GM21825 (cell line): ENCODE results near the gene PPFIA3.
"Not testable (repeated sequence)": the region's sequence is repeated elsewhere in the genome, so short reads cannot be mapped to it uniquely, and the experiment has no call there.

Experiments
- ATAC-seq: cut with Tn5 transposase; IDR thresholded peaks from one replicate; pipeline ENCODE4 v1.9.1; 2021; ENCODE audit warnings: mild to moderate bottlenecking, moderate library complexity; ENCODE audit not compliant: unreplicated experiment

The PPFIA3 gene

DNA sequence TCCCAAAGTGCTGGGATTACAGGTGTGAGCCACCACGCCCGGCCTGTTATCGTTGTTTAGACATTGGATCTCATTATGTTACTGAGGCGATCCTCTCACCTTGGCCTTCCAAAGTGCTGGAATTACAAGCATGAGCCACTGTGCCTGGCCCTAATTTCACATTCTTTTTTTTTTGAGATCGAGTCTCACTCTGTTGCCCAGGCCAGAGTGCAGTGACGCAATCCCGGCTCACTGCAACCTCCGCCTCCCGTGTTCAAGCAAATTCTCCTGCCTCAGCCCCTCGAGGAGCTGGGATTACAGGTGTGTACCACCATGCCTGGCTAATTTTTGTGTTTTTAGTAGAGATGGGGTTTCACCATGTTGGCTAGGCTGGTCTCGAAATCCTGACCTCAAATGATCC, 3.9 kb downstream of the PPFIA3 start:
- ATAC-seq: not testable (repeated sequence)

DNA sequence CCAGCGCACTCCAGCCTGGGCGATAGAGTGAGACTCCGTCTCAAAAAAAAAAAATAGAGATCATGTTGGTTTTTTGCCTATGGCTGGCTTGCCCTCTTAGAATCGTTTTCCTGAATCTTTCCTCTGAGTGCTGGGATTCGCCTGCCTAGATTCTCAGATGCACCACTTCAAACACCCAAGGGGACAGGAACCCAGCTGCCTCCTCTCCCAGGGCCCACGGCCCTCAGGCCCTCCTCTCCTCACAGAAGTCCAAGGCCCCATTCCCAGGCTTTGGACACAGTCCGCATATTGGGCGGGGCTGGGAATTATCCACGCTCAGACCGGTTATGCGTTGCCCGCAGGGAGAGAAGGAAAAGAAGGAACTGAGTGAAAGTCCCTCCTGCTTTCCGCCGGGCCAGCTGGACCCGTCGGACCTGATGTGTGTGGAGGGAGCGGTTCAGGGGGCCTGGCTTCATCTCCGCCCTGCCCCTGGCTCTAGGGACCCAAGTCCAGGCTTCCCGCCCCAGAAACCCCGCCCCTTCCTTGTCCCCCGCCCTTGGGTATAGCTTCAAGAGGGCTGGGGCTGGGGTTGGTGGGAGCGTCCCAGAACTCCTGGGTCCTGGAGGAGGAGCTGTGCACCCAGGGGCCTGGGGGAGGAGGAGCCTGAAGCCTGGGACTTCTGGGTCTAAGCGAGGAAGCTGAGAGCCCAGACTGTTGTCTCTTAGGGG, 5.8 kb downstream of the PPFIA3 start:
- no peak for ATAC-seq

- no peak for ATAC-seq
Observed at GRCh38 chr19:49126575-49126974, 7.2 kb downstream of the PPFIA3 start.

DNA sequence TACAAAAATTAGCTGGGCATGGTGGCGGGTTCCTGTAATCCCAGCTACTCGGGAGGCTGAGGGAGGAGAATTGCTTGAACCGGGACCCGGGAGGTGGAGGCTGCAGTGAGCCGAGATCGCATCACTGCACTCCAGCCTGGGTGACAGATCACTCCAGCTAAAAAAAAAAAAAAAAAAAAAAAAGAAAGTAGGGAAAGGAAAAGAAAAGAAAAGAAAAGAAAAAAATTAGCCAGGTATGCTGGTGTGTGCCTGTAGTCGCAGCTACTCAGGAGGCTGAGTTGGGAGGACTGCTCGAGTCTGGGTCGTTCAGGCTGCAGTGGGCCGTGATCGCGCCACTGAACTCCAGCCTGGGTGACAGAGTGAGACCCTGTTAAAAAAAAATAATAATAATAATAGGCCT, 7.9 kb downstream of the PPFIA3 start:
- ATAC-seq: not testable (repeated sequence)

DNA sequence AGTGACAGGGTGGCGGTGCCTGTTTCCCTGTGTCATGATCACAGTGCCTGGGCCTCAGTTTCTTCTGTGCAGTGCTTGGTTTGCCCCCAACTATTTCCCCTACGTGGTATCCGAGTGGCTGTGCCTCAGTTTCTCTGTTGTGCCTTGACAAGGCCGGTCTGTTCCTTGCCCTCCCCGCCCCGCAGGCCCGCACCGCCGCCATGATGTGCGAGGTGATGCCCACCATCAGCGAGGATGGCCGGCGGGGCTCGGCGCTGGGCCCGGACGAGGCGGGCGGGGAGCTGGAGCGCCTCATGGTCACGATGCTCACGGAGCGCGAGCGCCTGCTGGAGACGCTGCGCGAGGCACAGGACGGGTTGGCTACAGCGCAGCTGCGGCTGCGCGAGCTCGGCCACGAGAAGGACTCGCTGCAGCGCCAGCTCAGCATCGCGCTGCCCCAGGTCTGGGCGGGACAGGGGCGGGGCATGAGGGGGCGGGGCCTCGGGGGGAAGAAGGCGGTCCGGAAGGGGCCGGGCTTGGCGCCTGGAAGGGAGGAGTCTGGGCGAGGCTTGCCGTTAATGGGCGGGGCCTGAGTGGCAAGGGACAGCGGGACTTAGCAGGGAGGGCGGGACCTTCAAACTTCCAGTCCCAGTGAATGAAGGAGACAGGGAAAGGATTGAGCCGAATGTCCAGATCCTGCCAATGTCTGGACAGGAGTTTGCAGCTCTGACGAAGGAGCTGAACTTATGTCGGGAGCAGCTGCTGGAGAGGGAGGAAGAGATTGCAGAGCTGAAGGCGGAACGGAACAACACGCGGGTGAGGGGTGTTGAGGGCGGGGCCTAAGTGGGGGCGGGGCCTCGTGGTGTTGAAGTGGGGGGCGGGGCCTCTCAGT, 8.6 kb downstream of the PPFIA3 start:
- ATAC-seq: peak; percentile 87

- no peak for ATAC-seq
Observed at GRCh38 chr19:49128545-49129237, 9.3 kb downstream of the PPFIA3 start.

DNA sequence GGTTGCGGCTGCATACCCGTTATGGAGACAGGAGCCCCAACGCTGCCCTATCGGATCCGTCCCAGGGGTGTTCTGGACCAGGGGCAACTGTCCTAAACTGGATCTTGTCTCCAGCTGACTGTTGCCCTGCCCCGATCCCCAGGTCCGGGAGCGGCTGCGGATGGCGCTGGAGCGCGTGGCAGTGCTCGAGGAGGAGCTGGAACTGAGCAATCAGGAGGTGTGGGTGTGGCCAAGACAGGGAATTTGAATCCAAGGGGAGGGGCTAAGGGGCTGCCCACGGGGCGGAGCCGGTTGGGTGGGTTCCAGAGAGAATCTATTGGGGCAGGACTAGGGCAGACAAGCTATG, 9.9 kb downstream of the PPFIA3 start:
- no peak for ATAC-seq

- ATAC-seq: no peak
Observed at GRCh38 chr19:49130325-49130724, 11.0 kb downstream of the PPFIA3 start.

DNA sequence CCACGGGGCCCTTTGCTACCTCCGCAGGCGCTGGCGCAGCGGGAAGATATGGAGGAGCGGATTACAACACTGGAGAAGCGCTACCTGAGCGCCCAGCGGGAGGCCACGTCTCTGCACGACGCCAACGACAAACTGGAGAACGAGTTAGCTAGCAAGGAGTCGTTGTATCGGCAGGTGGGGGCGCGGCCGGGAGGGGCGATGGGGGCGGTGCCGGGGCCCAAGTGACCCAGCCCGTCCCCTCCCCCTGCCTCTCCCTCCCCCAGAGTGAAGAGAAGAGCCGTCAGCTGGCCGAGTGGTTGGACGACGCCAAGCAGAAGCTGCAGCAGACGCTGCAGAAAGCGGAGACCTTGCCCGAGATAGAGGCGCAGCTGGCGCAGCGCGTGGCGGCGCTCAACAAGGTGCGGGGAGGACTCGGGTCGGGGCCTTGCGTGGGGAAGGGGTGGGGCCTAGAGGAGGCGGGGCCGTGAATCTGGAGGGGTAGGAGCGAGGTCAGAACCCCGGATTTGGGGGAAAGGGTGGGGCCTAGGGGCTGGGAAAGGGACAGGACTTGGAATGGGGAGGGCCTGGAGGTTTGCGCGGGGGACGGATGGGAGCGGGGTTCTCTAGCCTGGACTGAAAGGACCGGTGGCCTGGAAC, 13.7 kb downstream of the PPFIA3 start:
- ATAC-seq: no peak

DNA sequence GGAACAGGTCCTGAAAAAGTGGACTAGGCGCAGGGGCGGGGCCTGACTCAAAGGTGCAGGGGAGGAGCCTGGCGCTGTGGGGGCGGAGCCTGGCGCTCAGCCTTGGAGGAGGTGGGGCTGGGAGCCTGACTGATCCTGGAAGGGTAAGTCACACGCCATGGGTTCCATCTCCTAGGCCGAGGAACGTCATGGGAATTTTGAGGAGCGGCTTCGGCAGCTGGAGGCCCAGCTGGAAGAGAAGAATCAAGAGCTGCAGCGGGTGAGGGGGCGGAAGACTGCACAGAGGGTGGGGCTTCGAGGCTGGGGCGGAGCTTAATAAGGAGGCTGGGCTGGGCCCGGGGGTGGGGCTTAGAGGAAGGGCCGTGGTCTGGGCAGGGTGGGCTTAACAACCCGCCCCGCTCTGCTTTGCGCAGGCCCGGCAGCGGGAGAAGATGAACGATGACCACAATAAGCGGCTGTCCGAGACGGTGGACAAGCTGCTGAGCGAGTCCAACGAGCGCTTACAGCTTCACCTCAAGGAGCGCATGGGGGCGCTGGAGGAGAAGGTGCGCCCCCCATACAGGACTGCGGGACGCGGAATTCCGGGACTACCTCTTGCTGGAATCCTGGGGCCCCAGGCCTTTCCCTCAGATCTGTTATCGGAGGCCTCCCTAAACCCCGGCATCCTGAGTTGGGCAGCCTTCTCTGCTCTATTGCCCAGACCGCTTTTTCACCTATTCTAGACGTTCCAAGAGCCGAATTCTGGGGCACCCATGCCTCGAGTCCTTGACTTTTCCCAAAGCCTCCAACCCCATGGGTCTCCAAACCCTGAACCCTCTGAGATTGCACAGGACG, 14.5 kb downstream of the PPFIA3 start:
- no peak for ATAC-seq

DNA sequence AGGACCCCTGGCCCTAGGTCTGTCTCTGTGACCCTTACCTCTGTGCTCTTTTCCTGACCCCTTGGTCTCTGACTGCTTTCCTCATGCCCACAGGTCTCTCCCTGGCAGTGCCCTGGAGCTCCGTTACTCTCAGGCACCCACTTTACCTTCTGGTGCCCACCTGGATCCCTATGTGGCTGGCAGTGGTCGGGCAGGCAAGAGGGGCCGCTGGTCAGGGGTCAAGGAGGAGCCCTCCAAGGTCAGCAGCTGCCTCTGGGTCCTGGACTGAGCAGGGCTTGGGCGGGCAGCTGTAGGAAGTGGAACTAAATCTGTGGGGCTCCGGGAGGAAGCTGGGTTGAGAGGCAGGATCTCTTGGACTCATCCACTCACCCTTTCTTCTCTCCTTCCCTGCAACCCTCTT, 16.3 kb downstream of the PPFIA3 start:
- ATAC-seq: no peak

GRCh38 chr19:49136771-49137171, 17.4 kb downstream of the PPFIA3 start:
- ATAC-seq: no peak

DNA sequence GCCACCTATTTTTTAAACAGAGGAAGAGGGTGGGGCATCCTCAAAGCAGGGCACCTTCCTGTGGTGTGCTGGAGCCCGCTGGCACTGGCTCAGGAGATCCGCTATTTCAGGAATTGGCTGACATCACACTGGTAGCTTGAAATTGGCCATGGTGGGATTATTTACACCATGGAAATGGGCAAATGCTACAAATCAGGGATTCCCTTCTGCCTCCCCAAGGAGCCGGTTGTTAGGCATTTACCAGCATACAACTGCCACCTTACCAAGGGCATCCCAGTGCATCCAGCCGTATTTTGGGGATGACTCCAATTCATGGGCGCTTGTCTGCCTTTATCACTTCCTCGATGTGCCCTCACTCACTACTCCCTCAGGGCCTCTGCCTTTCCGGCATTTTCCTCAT, 21.6 kb downstream of the PPFIA3 start:
- ATAC-seq: no peak

- ATAC-seq: no peak
Observed at GRCh38 chr19:49141352-49141751, 22.0 kb downstream of the PPFIA3 start.

GRCh38 chr19:49142866-49143335, 23.6 kb downstream of the PPFIA3 start:
- ATAC-seq: no peak

DNA sequence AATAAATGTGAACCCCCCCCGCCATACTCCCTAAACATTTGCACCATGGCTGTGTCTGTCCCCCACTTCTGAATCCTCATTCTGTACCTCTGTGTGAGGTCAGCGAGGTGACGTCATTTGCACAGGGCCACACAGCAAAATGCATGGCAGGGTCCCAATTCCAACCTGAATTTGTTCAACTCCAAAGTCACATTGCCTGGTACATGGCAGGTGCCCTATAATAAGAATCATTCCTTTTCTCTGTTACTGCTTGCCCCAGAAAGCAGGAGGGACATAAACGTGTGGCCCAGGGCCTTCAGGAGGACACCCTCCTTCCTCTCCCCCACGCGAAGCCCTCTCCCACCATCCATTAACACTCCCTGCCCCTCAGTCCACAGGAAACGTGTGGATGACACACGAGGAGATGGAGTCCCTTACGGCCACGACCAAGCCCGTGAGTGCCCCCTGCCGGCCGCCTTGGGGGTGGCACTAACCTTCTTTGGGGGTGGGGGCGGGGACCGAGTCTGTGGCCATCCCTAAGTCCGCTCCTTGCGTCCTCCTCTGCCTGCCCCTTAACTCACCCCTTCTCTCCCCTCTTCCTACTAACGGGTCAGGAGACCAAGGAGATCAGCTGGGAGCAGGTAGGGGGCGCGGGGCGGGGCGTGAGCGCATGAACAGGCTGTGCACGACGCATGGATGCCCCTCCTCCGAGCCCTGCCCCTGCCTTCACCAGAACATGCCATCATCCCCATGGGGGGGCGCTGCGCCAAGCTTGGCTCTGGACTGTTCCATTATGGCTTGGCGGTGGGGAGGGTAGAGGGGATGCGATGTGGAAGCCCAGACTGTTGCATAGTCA, 26.4 kb downstream of the PPFIA3 start:
- ATAC-seq: no peak

- ATAC-seq: not testable (repeated sequence)
Observed at GRCh38 chr19:49146408-49146770, 27.0 kb downstream of the PPFIA3 start.

DNA sequence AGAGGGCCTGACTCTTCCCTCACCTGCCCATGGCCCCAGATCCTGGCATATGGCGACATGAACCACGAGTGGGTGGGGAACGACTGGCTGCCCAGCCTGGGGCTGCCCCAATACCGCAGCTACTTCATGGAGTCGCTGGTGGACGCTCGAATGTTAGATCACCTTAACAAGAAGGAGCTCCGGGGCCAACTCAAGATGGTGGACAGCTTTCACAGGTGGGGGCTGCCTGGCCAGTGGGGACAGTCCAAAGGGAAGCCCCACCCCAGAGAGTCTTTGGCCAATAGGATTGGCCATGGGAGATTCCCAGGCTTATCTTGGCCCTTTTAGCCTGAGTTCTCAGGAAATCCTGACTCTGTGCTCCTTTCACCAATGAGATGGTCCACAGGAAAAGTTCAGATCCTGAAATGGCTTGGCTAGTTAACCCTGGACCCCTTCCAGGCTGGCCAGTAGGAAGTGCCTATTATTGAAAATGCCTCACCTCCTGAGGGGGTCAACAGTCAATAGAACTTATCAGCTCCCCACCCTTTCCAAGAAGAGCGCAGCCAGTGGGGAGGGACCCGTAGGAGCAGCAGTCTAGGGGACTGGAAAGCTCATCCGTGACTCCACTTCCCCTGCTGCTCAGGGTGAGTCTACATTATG, 28.8 kb downstream of the PPFIA3 start:
- ATAC-seq: no peak
